ENCODE measurements around the gene ZFYVE9.
"Not testable (repeated sequence)": the region's sequence is repeated elsewhere in the genome, so short reads cannot be mapped to it uniquely, and the experiment has no call there.

The ZFYVE9 gene

DNA sequence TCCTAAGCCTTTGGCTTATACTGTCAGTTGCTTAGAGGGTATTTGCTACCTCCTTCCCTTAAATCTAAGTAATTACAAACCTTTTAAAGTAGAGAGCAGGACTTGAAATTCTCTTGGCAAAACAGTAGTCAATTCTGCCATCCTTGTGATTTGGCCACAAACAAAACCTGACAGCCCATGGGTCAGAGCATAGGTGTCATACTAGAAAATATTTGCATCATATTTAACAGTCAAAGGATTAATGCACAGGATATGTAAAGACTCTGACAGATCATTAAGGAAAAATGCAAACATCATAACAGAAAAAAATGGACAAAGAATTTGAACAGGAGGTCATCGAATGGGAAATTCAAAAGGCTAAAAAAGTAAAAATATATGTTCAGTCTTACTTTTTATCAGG is 50.5 kb downstream of the ZFYVE9 start:
- no peak for DNase-seq

DNA sequence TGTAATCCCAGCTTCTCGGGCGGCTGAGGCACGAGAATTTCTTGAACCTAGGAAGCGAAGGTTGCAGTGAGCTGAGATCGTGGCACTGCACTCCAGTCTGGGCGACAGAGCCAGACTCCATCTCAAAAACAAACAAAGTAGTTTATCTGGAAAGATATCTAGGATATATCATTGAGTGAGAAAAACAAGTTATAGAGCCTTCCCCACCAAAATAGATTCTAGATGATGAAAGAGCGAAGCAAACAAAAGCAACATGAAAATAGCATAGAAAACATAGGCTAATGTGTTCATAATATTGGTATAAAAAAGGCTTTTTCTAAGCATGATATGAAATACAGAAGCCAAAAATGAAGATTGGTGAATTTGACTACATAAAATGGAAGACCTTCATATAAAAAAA is 52.1 kb downstream of the ZFYVE9 start:
- DNase-seq, result no peak

DNA sequence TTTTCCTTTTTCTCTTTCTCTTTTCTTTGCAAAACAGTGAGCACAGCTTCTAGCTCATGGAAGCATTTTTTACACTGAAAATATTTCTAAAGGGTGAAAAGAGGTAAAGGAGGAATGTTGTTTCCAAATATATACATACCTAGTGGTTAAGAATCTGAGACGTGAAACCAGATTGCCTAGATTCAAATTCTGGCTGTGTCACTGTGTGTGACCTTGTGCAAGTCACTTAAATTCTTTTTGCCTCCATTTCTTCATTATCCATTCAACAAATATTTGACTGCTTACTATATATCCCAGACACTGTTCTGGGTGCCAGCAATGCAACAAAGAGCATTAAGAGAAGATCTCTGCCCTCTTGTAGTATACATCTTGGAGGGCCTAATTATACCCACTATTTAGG is 53.3 kb downstream of the ZFYVE9 start:
- no peak for DNase-seq

GRCh38 chr1:52203935-52204625 is 62.2 kb downstream of the ZFYVE9 start:
- no peak for DNase-seq

- DNase-seq, result no peak
These were observed 62.8 kb downstream of the ZFYVE9 start for GRCh38 chr1:52204696-52205095.

DNA sequence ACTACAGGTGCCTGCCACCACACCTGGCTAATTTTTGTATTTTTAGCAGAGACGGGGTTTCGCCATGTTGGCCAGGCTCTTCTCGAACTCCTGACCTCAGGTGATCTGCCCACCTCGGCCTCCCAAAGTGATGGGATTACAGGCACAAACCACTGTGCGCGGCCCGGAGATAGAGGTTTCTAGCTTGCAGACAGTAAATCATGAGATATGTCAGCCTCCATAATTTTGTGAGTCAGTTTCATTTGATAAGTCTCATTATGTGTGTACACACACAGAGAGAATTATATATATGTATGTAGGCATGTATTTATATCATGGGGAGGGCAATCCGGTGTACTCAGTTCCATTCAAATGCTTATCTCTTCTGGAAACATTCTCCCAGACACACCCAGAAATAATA is 64.8 kb downstream of the ZFYVE9 start:
- DNase-seq, result not testable (repeated sequence)

GRCh38 chr1:52209429-52209828 is 67.5 kb downstream of the ZFYVE9 start:
- no peak for DNase-seq

DNA sequence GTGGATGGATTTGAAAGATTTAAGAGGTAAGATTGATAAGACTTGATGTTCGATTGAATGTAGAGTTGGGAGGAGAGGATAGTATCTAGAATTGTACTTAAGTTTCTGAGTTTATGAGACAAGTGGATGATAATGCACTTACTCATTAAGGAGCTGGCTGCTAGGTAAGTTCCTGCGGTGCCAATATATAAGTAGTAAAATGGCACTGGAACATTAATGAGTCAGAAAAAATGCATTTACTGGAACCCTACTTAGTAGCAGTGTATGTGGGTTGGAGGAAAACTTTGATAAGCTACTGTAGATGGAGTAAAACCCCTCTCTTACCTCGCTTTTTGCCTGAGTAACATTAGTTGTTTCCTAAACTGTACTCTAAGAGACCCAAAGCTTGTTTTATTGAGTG is 68.2 kb downstream of the ZFYVE9 start:
- no peak for DNase-seq

- no peak for DNase-seq
These were observed 75.1 kb downstream of the ZFYVE9 start for GRCh38 chr1:52216907-52217458.

DNA sequence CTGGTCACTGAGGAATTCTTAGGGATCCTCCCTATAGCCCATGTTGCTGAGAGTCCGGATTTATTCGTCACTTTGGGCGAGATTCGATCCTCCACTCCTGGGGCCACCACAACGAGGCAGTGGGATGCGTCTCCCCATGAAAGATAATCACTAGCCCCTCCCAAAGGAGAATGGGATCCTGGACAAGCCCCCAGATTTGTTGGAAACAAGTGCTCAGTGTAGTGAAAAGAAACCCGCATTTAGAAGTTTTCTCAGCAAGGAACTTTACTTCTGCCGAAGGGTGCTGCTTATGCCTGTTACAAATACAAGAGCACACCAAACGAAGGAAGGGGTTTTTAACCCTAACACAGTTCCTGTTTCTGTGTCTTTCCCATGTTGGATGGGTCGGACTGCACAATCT is 83.3 kb downstream of the ZFYVE9 start:
- DNase-seq, result no peak

GRCh38 chr1:52229494-52229893 is 87.6 kb downstream of the ZFYVE9 start:
- DNase-seq, result no peak

GRCh38 chr1:52233463-52233862 is 91.6 kb downstream of the ZFYVE9 start:
- DNase-seq, result no peak

- DNase-seq, result no peak
These were observed 92.1 kb downstream of the ZFYVE9 start for GRCh38 chr1:52234014-52234413.

- DNase-seq, result no peak
These were observed 92.8 kb downstream of the ZFYVE9 start for GRCh38 chr1:52234708-52235107.

DNA sequence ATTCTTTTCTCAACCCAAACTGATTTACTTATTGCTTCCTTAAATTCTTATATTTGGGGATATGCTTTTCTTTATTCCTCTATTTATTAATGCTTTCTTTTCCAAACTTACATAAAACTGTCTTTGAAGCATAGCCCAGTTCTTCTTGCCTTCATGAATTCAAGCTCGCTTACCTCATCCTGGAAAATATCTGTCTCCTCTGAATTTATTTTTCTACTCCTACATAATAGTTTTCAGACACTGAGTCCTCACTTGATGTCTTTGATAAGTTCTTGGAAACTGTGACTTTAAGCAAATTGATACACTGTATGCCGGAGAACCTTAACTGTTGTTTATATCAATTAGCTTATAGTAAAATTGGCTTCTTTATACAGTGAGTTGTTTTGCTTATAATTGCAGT is 93.8 kb downstream of the ZFYVE9 start:
- no peak for DNase-seq

DNA sequence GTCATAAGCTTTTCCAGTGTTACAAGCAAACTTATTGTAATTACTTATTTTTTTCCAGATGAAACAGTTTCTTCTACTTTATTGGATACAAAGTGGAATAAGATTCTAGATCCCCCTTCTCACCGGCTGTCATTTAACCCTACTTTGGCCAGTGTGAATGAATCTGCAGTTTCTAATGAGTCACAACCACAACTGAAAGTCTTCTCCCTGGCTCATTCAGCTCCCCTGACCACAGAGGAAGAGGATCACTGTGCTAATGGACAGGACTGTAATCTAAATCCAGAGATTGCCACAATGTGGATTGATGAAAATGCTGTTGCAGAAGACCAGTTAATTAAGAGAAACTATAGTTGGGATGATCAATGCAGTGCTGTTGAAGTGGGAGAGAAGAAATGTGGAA is 95.5 kb downstream of the ZFYVE9 start:
- DNase-seq, result no peak

- DNase-seq, result no peak
These were observed 96.6 kb downstream of the ZFYVE9 start for GRCh38 chr1:52238474-52238873.

DNA sequence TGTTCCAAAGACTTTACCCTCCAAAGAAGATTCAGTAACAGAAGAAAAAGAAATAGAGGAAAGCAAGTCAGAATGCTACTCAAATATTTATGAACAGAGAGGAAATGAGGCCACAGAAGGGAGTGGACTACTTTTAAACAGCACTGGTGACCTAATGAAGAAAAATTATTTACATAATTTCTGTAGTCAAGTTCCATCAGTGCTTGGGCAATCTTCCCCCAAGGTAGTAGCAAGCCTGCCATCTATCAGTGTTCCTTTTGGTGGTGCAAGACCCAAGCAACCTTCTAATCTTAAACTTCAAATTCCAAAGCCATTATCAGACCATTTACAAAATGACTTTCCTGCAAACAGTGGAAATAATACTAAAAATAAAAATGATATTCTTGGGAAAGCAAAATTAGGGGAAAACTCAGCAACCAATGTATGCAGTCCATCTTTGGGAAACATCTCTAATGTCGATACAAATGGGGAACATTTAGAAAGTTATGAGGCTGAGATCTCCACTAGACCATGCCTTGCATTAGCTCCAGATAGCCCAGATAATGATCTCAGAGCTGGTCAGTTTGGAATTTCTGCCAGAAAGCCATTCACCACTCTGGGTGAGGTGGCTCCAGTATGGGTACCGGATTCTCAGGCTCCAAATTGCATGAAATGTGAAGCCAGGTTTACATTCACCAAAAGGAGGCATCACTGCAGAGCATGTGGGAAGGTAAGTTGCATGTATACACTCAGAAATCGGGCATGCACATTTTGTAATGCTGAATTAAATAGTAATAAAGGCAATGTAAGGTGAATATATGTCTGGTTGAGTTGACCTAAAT is 97.2 kb downstream of the ZFYVE9 start:
- no peak for DNase-seq

DNA sequence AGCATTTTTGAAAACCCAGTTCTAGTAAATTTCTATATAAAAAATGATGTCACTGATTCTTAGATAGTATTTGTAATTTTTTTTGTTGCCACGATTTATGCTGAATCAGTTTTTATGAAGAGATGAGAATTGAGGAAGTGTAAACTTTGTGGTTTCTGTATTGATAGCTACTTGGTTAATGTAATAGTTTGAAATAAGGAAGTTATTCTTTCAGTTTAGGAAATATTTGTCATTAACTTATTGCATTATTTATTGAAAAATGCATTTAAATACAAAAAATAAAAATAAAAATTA is 97.8 kb downstream of the ZFYVE9 start:
- DNase-seq, result no peak

GRCh38 chr1:52240592-52241210 is 98.8 kb downstream of the ZFYVE9 start:
- DNase-seq, result no peak

DNA sequence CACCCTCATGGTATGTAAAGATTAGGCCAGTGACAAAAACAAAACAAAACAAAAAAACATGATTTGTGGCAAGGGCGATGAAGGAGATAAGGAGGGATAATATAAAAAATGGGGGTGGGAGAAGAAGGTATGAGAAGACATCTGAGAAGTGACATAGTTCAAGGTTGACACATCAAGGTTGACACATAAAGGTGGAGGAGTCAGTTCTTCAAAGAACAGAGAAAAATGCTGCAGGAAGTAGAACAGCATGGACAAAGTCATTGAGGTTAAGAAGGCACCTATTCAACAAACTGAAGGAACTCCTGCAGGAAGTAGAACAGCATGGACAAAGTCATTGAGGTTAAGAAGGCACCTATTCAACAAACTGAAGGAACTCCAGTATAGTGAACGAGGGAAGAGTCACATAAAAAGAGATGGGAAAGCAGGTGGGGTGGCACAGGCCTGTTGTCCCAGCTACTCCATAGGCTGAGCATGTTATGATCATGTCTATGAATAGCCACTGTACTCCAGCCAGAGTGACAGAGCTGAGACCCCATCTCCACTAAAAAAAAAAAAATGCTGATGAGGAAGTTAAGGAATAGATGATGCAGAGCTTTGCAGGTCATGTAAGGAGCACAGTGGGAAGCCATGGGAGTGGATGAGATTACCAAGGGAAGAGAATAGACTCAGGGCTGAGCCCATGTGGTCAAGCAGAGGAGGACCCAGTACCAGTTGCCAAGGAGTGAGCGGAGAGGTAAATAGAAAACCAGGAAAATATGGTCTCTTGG is 101.5 kb downstream of the ZFYVE9 start:
- DNase-seq, result no peak

GRCh38 chr1:52249831-52250230 is 107.9 kb downstream of the ZFYVE9 start:
- no peak for DNase-seq

DNA sequence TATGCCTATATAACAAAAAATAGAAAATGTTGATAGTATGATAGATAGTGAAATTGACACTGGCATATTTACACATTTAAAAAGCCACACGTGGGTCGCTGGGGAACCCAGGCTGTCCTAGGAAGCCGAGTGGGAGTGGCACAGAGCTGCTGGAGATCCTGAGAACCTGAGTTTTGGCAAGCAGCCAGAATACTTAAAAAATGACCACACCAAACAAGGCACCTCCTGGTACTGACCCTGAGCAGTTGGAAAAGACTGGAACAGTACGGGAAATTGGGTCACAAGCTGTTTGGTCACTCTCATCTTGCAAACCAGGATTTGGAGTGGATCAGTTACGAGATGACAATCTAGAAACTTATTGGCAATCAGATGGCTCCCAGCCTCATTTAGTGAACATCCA is 111.5 kb downstream of the ZFYVE9 start:
- no peak for DNase-seq
